AML-193 (cell line): ENCODE data around the gene TRIM49B.
"Not testable (repeated sequence)": the region's sequence is repeated elsewhere in the genome, so short reads cannot be mapped to it uniquely, and the experiment has no call there.

Experiments used
- DNase-seq, 2 experiments: peaks; one replicate each; lab custom pipeline; 2025; lab: John Stamatoyannopoulos, UW

The TRIM49B gene

GRCh38 chr11:49028523-49028922 is at the start of gene TRIM49B:
TSS of gene TRIM49B (plus strand) at chr11:49028823. CDS start at chr11:49031600, 2,777 bp downstream.
- not testable (repeated sequence) for DNase-seq

GRCh38 chr11:48983785-48984184 is 44.8 kb upstream of the TRIM49B start, which contains the start of gene TRIM51G:
TSS of gene TRIM51G (minus strand) at chr11:48983885. CDS start at chr11:48981695, 2,190 bp downstream.
- not testable (repeated sequence) for DNase-seq

GRCh38 chr11:49048229-49048628 is 19.6 kb downstream of the TRIM49B start:
- not testable (repeated sequence) for DNase-seq

- not testable (repeated sequence) for DNase-seq
These were observed 21.2 kb downstream of the TRIM49B start for GRCh38 chr11:49049821-49050220.

GRCh38 chr11:49059012-49059411 is 30.4 kb downstream of the TRIM49B start, which contains the start of gene TRIM64C:
TSS of gene TRIM64C (minus strand) at chr11:49059112. CDS start at chr11:49059112, 0 bp downstream.
- not testable (repeated sequence) for DNase-seq

GRCh38 chr11:49069897-49070296 is 41.3 kb downstream of the TRIM49B start:
- not testable (repeated sequence) for DNase-seq
